ENCODE results near the gene MSL1. TPM values are rescaled to one million over a fixed set of nuclear protein-coding genes. Genes with fewer than 3 reads are reported as not detected.
A peak's percentile ranks its signal among the peaks of the same experiment; 100 is the strongest.

The MSL1 gene
- total and polyA plus RNA-seq, 2 of the 13 experiments (the other 11 are each of a cell fraction or from before 2014, with no cell fraction given), result 63.8 to 88.5 TPM

DNA sequence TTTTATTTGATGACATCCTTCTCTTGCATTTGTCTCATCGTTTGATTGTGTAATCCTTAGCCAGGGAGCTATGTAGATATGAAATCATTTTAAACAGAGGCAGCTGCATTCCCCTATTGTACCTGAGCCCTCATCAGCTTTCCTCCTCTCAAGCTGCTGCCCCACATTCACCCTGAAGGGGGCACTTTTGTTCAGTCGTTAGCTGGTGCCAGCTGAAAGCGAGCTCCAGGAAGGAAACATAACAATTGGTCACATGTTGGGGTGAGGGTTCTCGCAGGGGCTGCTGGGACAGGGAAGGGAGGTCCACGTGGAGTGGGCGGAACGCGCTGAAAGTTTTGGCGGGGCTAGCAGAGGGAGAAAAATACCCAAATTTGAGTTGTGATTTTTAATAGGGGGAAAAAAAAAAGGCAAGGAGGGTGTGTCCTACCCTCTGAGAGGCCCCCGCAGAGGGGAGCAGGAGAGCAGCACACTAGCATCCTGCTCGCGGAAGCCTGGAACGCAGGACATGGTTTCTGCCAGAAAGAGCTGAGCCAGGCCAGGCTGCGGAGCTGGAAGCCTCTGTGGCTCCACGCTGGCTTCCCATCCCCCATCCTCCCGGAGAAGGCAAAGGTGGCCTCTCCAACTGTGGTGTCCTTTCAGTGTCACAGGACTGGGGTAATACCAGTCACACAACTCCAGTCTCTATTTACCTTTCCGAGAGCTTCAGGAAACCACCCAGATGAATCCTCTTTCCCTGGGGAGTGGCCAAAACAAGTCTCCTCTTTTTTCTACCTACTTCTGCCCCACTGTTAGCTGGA is 8.5 kb upstream of the MSL1 start (continued):
- TF ChIP-seq ZFP36L2 (CRISPR knock-in tag; IDR thresholded peaks at IDR 0.05), result no peak
- TF ChIP-seq ZSCAN25 (CRISPR knock-in tag; IDR thresholded peaks at IDR 0.05), result peak; percentile 74
- TF ChIP-seq, protein P1, sequence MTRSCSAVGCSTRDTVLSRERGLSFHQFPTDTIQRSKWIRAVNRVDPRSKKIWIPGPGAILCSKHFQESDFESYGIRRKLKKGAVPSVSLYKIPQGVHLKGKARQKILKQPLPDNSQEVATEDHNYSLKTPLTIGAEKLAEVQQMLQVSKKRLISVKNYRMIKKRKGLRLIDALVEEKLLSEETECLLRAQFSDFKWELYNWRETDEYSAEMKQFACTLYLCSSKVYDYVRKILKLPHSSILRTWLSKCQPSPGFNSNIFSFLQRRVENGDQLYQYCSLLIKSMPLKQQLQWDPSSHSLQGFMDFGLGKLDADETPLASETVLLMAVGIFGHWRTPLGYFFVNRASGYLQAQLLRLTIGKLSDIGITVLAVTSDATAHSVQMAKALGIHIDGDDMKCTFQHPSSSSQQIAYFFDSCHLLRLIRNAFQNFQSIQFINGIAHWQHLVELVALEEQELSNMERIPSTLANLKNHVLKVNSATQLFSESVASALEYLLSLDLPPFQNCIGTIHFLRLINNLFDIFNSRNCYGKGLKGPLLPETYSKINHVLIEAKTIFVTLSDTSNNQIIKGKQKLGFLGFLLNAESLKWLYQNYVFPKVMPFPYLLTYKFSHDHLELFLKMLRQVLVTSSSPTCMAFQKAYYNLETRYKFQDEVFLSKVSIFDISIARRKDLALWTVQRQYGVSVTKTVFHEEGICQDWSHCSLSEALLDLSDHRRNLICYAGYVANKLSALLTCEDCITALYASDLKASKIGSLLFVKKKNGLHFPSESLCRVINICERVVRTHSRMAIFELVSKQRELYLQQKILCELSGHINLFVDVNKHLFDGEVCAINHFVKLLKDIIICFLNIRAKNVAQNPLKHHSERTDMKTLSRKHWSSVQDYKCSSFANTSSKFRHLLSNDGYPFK (CRISPR knock-in tag; IDR thresholded peaks at IDR 0.05; ENCODE audit: borderline replicate concordance), result peak; percentile 75; the same call in 1 of the 2 replicates
- TF ChIP-seq NFIC (IDR thresholded peaks at IDR 0.05; ENCODE audit: low read length), result peak; percentile 73
- TF ChIP-seq NFRKB (IDR thresholded peaks at IDR 0.05), result no peak
- TF ChIP-seq, protein P2, sequence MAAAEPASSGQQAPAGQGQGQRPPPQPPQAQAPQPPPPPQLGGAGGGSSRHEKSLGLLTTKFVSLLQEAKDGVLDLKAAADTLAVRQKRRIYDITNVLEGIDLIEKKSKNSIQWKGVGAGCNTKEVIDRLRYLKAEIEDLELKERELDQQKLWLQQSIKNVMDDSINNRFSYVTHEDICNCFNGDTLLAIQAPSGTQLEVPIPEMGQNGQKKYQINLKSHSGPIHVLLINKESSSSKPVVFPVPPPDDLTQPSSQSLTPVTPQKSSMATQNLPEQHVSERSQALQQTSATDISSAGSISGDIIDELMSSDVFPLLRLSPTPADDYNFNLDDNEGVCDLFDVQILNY (CRISPR knock-in tag; conservative IDR thresholded peaks at IDR 0.05), result no peak
- TF ChIP-seq, protein P3, sequence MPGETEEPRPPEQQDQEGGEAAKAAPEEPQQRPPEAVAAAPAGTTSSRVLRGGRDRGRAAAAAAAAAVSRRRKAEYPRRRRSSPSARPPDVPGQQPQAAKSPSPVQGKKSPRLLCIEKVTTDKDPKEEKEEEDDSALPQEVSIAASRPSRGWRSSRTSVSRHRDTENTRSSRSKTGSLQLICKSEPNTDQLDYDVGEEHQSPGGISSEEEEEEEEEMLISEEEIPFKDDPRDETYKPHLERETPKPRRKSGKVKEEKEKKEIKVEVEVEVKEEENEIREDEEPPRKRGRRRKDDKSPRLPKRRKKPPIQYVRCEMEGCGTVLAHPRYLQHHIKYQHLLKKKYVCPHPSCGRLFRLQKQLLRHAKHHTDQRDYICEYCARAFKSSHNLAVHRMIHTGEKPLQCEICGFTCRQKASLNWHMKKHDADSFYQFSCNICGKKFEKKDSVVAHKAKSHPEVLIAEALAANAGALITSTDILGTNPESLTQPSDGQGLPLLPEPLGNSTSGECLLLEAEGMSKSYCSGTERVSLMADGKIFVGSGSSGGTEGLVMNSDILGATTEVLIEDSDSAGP (CRISPR knock-in tag; IDR thresholded peaks at IDR 0.05; ENCODE audit: borderline replicate concordance), result peak; percentile 87; the same call in 1 of the 2 replicates
- TF ChIP-seq, protein P4, sequence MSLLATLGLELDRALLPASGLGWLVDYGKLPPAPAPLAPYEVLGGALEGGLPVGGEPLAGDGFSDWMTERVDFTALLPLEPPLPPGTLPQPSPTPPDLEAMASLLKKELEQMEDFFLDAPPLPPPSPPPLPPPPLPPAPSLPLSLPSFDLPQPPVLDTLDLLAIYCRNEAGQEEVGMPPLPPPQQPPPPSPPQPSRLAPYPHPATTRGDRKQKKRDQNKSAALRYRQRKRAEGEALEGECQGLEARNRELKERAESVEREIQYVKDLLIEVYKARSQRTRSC (CRISPR knock-in tag; IDR thresholded peaks at IDR 0.05; ENCODE audit: low read depth), result no peak
- TF ChIP-seq ZNF263 (CRISPR knock-in tag; IDR thresholded peaks at IDR 0.05), result peak; percentile 65
- peak; percentile 20; the same call in 1 of the 2 replicates for TF ChIP-seq RFXAP (CRISPR knock-in tag; IDR thresholded peaks at IDR 0.05; ENCODE audit: borderline replicate concordance)
- TF ChIP-seq CBX2 (IDR thresholded peaks at IDR 0.05; ENCODE audit: low read depth, low read length), result no peak
- TF ChIP-seq CBX2 (CRISPR knock-in tag; IDR thresholded peaks at IDR 0.05; ENCODE audit: low read depth), result no peak
- TF ChIP-seq IKZF1 (IDR thresholded peaks at IDR 0.05), result no peak
- no peak for TF ChIP-seq SMARCE1 (IDR thresholded peaks at IDR 0.05; ENCODE audit: borderline replicate concordance)
- no peak; the same call in 1 of the 2 replicates for TF ChIP-seq MBD4 (IDR thresholded peaks at IDR 0.05; ENCODE audit: borderline replicate concordance, low read length)
- peak; percentile 97; the same call in 1 of the 2 replicates for TF ChIP-seq ZNF670 (CRISPR knock-in tag; IDR thresholded peaks at IDR 0.05; ENCODE audit: borderline replicate concordance)
- TF ChIP-seq, protein P5, sequence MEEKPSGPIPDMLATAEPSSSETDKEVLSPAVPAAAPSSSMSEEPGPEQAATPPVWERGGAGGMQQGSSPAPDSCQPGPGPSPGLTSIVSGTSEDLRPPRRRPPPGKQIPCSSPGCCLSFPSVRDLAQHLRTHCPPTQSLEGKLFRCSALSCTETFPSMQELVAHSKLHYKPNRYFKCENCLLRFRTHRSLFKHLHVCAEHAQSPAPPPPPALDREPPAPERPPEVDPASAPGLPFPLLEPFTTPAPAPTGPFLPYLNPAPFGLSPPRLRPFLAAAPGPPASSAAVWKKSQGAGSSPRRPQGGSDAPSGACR (CRISPR knock-in tag; IDR thresholded peaks at IDR 0.05), result peak; percentile 80; the same call in 1 of the 2 replicates
- TF ChIP-seq PHF8 (CRISPR knock-in tag; IDR thresholded peaks at IDR 0.05), result peak; percentile 54
- TF ChIP-seq KAT2B (IDR thresholded peaks at IDR 0.05; ENCODE audit: borderline replicate concordance, low read depth, low read length), result no peak
- no peak for TF ChIP-seq MAFG (CRISPR knock-in tag; IDR thresholded peaks at IDR 0.05)
- TF ChIP-seq RAD51 (IDR thresholded peaks at IDR 0.05; ENCODE audit: borderline replicate concordance), result peak; percentile 78
- peak; percentile 75; the same call in 1 of the 2 replicates for TF ChIP-seq ZNF556 (CRISPR knock-in tag; IDR thresholded peaks at IDR 0.05; ENCODE audit: borderline replicate concordance)
